Sigmoid colon (tissue), 4 donors: ENCODE measurements around the gene DGCR6L.

ENCODE experiments used
- CTCF ChIP-seq, 4 experiments: fragments of 450-650 bp in 3 of 4; fragments of 200-600 bp in 1 of 4; IDR thresholded peaks; one replicate each; pipeline ENCODE4 v1.5.1; 2016 to 2019; ENCODE audit warnings: antibody characterized with exemption in 4 of 4, mild to moderate bottlenecking in 3 of 4, moderate library complexity in 2 of 4
- EP300 ChIP-seq, 4 donors: sonication (generic); formaldehyde crosslinking; IDR thresholded peaks; one replicate each; pipeline ENCODE4 v1.6.1; 2017; ENCODE audit warnings: antibody characterized with exemption in 4 of 4
- POLR2A ChIP-seq, 2 donors: fragments of 450-650 bp; IDR thresholded peaks; one replicate each; pipeline ENCODE4 v1.6.1; 2016; ENCODE audit warnings: antibody characterized with exemption in 2 of 2, mild to moderate bottlenecking in 2 of 2, moderate library complexity in 2 of 2
- POLR2AphosphoS5 ChIP-seq, 4 donors: sonication (generic); formaldehyde crosslinking; IDR thresholded peaks; one replicate each; pipeline ENCODE4 v1.6.1; 2017; ENCODE audit warnings: antibody characterized with exemption in 4 of 4

- no peak for TF ChIP-seq CTCF (IDR thresholded peaks at IDR 0.05)
- no peak for TF ChIP-seq EP300 (IDR thresholded peaks at IDR 0.05)
- no peak for TF ChIP-seq POLR2AphosphoS5 (IDR thresholded peaks at IDR 0.05)
- no peak for TF ChIP-seq POLR2A (IDR thresholded peaks at IDR 0.05)
Observed at GRCh38 chr22:20298803-20299745, 20.8 kb downstream of the DGCR6L start.
